Stimulated activated memory B cell treated with anti-CD40 and anti-IgM and Interleukin-4, amounts not matched to agents 10 μg/mL and 1 μg/mL and 100 μg/mL, for 72 hours (primary cell): ENCODE measurements around the gene IRF6.

Experiments
- ATAC-seq: fragments of 150-1000 bp; cut with Tn5 transposase; 2 replicates; pipeline ENCODE4 v1.10.0; 2021
- H3K27ac Mint-ChIP-seq: one replicate; pipeline ENCODE4 v1.8.0; 2022; ENCODE audit warnings: mild to moderate bottlenecking, mixed read lengths
- H3K27me3 Mint-ChIP-seq: one replicate; pipeline ENCODE4 v1.8.0; 2022; ENCODE audit warnings: mixed read lengths
- H3K36me3 Mint-ChIP-seq: one replicate; pipeline ENCODE4 v1.8.0; 2022; ENCODE audit warnings: mixed read lengths
- H3K4me1 Mint-ChIP-seq: one replicate; pipeline ENCODE4 v1.8.0; 2022; ENCODE audit warnings: mixed read lengths
- H3K4me3 Mint-ChIP-seq: one replicate; pipeline ENCODE4 v1.8.0; 2022; ENCODE audit warnings: mild to moderate bottlenecking, moderate library complexity, mixed read lengths
- H3K9me3 Mint-ChIP-seq: one replicate; pipeline ENCODE4 v1.8.0; 2022; ENCODE audit warnings: mixed read lengths

Gene IRF6

DNA sequence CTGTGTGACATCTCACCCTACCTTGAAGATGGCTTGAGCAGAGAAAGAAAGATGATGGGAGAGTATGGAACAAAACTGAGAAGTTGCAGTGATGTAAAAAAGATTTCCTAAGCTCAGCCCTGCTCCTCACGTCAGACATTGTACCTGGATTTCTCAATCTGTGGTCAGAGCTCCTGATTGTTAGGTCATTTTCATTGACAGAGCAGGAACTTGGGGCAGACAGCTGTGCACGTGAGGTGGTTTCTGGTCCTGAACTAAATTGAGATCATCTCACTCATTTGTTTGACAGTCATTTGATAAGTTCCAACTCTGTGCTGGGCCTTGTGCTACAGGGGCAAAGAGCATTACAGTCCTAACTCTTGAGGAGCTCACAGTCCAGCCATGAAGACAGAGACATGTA, 39.9 kb downstream of the IRF6 start:
- no peaks in the 10 kb centered on the region for H3K9me3 Mint-ChIP-seq
- H3K27ac Mint-ChIP-seq: no peak overlapping the region
- peaks cover 49% of the 10 kb centered on the region for H3K4me1 Mint-ChIP-seq
- ATAC-seq: no peak
- no peak overlapping the region for H3K4me3 Mint-ChIP-seq
- peaks cover 66% of the 10 kb centered on the region for H3K36me3 Mint-ChIP-seq
- no peaks in the 10 kb centered on the region for H3K27me3 Mint-ChIP-seq

- H3K4me1 Mint-ChIP-seq: peaks cover 83% of the 10 kb centered on the region
- no peak overlapping the region for H3K4me3 Mint-ChIP-seq
- peak overlapping the region; percentile 66 for H3K27ac Mint-ChIP-seq
- H3K36me3 Mint-ChIP-seq: peaks cover 75% of the 10 kb centered on the region
- ATAC-seq: no peak
- no peaks in the 10 kb centered on the region for H3K27me3 Mint-ChIP-seq
- no peaks in the 10 kb centered on the region for H3K9me3 Mint-ChIP-seq
Observed at GRCh38 chr1:209761011-209761635, 44.8 kb downstream of the IRF6 start.

DNA sequence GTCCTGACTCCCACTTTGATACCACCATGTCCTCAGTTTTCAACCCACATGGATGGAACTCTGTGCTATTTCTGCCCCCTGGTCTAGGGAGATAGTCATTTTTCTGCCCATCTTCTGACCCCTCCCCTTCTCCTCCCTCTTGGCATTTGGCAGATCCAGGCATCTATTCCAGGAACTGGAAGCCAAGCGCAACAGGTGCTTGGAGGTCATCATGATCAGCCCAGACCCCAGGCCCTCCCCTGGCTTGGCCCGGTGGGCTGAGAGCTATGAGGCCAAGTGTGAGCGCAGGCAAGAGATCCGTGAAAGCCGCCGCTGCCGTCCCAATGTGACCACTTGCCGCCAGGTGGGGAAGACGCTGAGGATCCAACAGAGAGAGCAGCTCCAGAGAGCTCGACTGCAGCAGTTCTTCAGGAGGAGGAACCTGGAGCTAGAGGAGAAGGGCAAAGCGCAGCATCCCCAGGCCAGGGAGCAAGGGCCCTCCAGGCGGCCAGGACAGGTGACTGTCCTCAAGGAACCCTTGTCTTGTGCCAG, 46.0 kb downstream of the IRF6 start:
- peak overlapping the region; percentile 85 for H3K27ac Mint-ChIP-seq
- H3K4me3 Mint-ChIP-seq: no peak overlapping the region

DNA sequence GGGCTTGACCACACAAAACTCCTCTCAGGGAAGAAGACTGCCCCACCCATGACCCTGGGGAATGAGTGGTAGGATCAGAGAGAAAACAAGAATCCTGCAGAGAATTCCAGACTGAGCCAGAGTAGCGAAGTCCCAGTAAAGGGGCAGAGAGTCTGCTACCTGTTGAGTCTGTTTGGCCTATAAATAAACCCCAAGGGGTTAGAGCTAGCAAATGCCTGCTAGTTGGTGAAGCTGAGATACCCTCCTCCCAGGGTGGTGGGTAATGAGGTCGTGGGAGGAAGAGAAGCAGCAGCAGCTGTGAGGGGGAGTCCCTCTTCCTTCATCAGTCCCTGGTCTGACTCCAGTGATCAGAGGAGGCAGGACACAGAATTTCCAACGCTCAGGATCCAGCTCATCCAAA, 47.5 kb downstream of the IRF6 start:
- H3K36me3 Mint-ChIP-seq: peaks cover 50% of the 10 kb centered on the region
- H3K9me3 Mint-ChIP-seq: no peaks in the 10 kb centered on the region
- no peaks in the 10 kb centered on the region for H3K27me3 Mint-ChIP-seq
- H3K27ac Mint-ChIP-seq: peak overlapping the region; percentile 85
- peaks cover 78% of the 10 kb centered on the region for H3K4me1 Mint-ChIP-seq
- ATAC-seq: no peak
- H3K4me3 Mint-ChIP-seq: peak overlapping the region; percentile 95

More for the DNA sequence above, 46.0 kb downstream of the IRF6 start:
- no peak for ATAC-seq
- Mint-ChIP-seq H3K36me3 (peaks cover 64% of the 10 kb centered on the region), H3K9me3 (no peaks in the 10 kb centered on the region), H3K27me3 (no peaks in the 10 kb centered on the region), H3K4me1 (peaks cover 85% of the 10 kb centered on the region)

DNA sequence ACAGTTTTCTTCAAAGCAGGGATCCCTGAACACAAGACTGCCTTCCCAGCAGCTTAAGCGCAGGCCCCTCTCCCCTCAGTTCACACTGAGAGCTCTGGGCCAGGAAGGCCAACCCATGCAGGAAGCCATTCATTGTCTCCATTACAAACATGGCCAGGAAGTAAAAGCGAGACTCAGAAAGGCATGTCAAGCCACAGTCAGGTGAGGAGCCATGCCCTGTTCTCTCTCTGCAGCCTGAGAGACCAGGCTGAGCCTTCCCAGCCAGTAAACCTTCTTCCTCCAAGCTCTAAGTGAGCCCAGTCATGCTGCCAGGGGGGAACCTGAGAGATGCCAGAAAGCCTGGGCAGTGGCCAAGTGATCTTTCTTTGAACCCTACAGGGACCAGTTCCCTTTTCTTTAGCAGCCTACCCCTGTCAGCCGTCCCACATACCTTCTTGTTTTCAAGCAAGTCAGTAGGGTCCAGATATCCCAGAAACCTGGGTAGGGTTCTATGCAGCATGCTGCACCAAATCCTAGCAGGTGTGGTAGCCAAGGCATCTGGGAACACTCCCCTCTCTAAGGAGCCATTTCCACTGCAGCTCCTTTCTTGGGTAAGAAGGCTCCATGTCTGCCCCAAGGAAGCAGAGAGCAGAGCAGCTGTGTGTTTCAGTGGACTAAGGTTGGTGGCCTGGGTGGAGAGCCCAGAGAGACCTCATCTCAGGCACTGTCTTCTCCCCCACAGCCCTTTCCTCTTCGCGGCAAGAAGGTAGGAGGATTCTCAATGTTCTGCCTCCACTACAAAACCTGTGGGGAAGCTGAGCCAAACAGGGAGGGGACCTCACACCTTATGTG, 49.1 kb downstream of the IRF6 start:
- Mint-ChIP-seq H3K9me3 (no peaks in the 10 kb centered on the region), H3K4me1 (peaks cover 74% of the 10 kb centered on the region), H3K27ac (peak overlapping the region; percentile 85), H3K36me3 (peaks cover 35% of the 10 kb centered on the region), H3K4me3 (peak overlapping the region; percentile 95), H3K27me3 (no peaks in the 10 kb centered on the region)
- peak; percentile 75 for ATAC-seq

DNA sequence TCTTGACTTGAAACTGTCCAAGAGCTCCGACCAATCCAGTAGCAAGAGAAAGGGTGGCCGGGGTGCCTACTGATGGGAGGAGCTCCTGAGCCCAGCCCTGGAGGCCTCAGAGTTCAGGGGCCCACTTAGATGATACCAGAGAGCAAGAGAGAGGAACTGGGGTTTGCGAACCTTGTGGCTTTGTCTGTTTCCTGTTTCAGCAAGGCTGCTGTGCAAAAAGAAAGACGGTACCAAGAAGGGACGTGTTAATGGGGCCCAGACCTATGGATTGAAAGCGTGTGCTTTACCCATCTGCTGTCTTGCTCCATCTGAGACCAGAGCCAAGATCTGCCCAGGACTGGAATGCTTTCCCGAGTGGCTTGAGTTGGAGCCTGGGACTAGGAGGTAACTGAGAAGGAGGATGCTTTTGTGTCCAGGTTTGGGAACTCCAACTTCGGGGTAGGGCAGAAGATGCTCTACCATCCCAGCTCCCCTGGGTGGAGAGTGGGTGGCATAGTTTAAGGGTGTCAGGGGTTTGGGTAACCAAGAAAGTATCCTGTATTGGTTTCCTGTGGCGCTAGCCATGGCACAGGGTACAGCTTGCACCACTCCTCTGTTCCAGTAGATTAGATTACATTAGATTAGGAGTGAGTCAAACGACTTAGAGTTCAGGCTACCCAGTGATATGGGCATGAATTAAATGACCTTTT, 49.9 kb downstream of the IRF6 start, which contains the start of gene TRAF3IP3:
Gene TRAF3IP3 (plus strand): TSS at position 128 of the 689 bp plus-strand sequence. CDS start 3,987 bp downstream, outside the sequence.
- H3K4me1 Mint-ChIP-seq: peaks cover 74% of the 10 kb centered on the region
- H3K27me3 Mint-ChIP-seq: no peaks in the 10 kb centered on the region
- H3K27ac Mint-ChIP-seq: peak within 1 kb of the TSS; percentile 85
- H3K4me3 Mint-ChIP-seq: peak within 1 kb of the TSS; percentile 95
- H3K36me3 Mint-ChIP-seq: peaks cover 27% of the 10 kb centered on the region
- no peaks in the 10 kb centered on the region for H3K9me3 Mint-ChIP-seq
- ATAC-seq: peak; percentile 94

GRCh38 chr1:209755256-209755655, 50.7 kb downstream of the IRF6 start:
- Mint-ChIP-seq H3K27ac (peak overlapping the region; percentile 85), H3K9me3 (no peaks in the 10 kb centered on the region), H3K27me3 (no peaks in the 10 kb centered on the region), H3K36me3 (peaks cover 19% of the 10 kb centered on the region), H3K4me1 (peaks cover 73% of the 10 kb centered on the region), H3K4me3 (peak overlapping the region; percentile 95)
- no peak for ATAC-seq

DNA sequence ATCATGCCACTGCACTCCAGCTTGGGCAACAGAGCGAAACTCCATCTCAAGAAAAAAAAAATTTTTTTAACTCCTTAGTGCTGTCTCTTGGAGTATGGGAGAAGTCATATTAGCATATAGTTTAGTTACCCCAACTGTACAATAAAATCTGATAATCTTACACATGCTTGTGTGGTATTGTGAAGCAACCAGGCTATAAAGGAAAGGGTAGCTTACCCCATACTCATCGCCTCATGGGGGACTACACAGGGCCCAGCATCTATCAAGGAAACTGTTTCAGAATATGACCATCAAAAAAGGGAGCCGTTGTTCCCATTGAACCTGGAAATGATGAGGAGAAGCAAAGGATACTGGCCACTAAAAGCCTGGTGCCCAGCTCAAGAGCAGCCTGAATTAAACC, 53.1 kb downstream of the IRF6 start:
- Mint-ChIP-seq H3K9me3 (no peaks in the 10 kb centered on the region), H3K4me3 (no peak overlapping the region), H3K27me3 (no peaks in the 10 kb centered on the region), H3K4me1 (peaks cover 57% of the 10 kb centered on the region), H3K27ac (no peak overlapping the region), H3K36me3 (no peaks in the 10 kb centered on the region)
- no peak for ATAC-seq

GRCh38 chr1:209751627-209752231, 54.2 kb downstream of the IRF6 start:
- Mint-ChIP-seq H3K27ac (peak overlapping the region; percentile 86), H3K36me3 (no peaks in the 10 kb centered on the region), H3K4me3 (peak overlapping the region; percentile 49), H3K4me1 (peaks cover 62% of the 10 kb centered on the region), H3K27me3 (no peaks in the 10 kb centered on the region), H3K9me3 (no peaks in the 10 kb centered on the region)
- ATAC-seq: peak; percentile 58

GRCh38 chr1:209749670-209750323, 56.1 kb downstream of the IRF6 start:
- H3K9me3 Mint-ChIP-seq: no peaks in the 10 kb centered on the region
- H3K27me3 Mint-ChIP-seq: no peaks in the 10 kb centered on the region
- ATAC-seq: no peak
- no peak overlapping the region for H3K27ac Mint-ChIP-seq
- no peak overlapping the region for H3K4me3 Mint-ChIP-seq
- no peaks in the 10 kb centered on the region for H3K36me3 Mint-ChIP-seq
- H3K4me1 Mint-ChIP-seq: peaks cover 45% of the 10 kb centered on the region

GRCh38 chr1:209749205-209749604, 56.7 kb downstream of the IRF6 start:
- no peaks in the 10 kb centered on the region for H3K27me3 Mint-ChIP-seq
- H3K27ac Mint-ChIP-seq: no peak overlapping the region
- H3K9me3 Mint-ChIP-seq: no peaks in the 10 kb centered on the region
- no peak for ATAC-seq
- H3K4me3 Mint-ChIP-seq: no peak overlapping the region
- H3K4me1 Mint-ChIP-seq: peaks cover 44% of the 10 kb centered on the region
- H3K36me3 Mint-ChIP-seq: no peaks in the 10 kb centered on the region

DNA sequence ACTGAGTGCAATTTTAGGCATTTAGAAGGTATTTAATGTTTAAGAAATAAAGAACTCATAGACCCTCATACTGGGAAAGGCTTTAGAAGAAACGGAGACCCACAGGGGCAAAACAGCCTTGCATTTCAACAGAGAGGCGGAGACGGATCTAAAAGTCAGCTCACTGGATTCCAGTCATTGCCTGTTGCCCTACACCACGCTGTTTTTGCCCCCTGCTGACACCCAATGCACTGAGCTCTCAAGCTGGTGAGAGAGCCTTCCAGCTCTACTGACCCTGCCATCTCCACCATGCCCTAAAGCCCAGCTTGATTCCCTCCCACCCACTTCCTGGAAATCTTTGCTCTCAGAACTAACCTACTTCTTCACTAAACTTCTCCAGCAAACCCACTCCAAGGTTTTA, 57.3 kb downstream of the IRF6 start:
- H3K27ac Mint-ChIP-seq: peak overlapping the region; percentile 78
- no peaks in the 10 kb centered on the region for H3K36me3 Mint-ChIP-seq
- H3K9me3 Mint-ChIP-seq: no peaks in the 10 kb centered on the region
- ATAC-seq: no peak
- no peaks in the 10 kb centered on the region for H3K27me3 Mint-ChIP-seq
- no peak overlapping the region for H3K4me3 Mint-ChIP-seq
- peaks cover 46% of the 10 kb centered on the region for H3K4me1 Mint-ChIP-seq

DNA sequence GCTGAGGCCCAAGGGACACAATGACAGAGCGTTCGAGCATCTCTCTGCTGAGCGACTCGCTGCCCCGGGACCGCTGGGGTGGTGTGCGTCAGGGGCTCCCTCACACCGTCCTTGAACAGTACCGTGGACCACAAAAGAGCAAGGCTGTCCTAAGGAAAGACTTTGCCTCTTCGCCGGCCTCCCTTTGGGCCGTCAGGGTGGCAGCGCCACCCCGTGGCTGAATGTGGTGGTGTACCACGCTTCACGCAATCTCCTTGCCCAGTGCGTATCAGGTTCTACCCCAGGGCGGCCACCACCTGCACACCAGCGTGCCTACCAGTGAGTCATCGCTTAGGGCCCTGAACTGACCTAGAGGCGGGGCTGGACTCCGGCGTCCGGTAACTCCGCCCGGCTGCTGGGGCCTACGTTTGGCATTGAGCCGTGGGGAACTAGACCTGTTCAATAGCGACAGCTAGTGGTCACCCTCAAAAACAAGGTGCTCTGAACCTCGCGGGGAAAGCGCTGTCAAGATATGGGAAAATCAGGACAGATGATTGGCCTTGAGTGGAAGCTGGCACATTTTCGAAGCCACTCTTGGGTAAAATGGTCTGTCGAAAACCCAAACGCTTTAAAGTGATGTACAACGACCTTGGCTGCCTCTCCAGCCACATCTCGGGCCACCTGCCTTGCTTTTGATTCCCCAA, 58.2 kb downstream of the IRF6 start:
- ATAC-seq: peak; percentile 97
- Mint-ChIP-seq H3K27me3 (no peaks in the 10 kb centered on the region), H3K4me3 (peak overlapping the region; percentile 80), H3K4me1 (peaks cover 55% of the 10 kb centered on the region), H3K9me3 (no peaks in the 10 kb centered on the region), H3K36me3 (no peaks in the 10 kb centered on the region), H3K27ac (peak overlapping the region; percentile 78)
